Left kidney (tissue), 2 donors: ENCODE results near the gene LCOR. TPM values are rescaled to one million over a fixed set of nuclear protein-coding genes. Genes with fewer than 3 reads are reported as not detected.
"Not testable (repeated sequence)": the region's sequence is repeated elsewhere in the genome, so short reads cannot be mapped to it uniquely, and the experiment has no call there.

Experiments
- DNase-seq: peaks from one replicate; pipeline ENCODE4 v3.0.0-alpha.2; 2013
- polyA plus RNA-seq: library from polyadenylated mRNA; unstranded; fragments of 120-200 nt; gene quantifications from one replicate; pipeline ENCODE4 v1.2.1, GENCODE V29; 2013; ENCODE audit not compliant: insufficient read length

Gene LCOR
- polyA plus RNA-seq, 1 donor, result 35.7 TPM

DNA sequence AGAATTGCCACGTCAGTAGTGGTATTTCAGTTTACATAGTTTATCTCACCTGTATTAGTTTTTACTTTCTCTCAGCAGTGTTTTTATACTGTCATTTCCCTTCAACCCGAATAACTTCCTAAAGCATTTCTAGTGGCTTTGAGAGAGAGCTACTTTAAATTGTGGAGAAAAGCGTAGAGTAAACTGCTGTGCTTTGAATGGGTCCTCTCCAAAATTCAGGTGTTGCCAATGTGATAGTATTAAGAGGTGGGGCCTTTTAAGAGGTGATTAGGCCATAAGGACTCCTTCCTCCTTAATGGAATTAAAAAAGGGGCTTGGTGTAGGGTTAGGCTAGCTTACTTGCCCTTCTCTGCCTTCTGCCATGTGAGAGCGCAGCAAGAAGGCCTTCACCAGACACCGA is 98.4 kb downstream of the LCOR start:
- no peak for DNase-seq

DNA sequence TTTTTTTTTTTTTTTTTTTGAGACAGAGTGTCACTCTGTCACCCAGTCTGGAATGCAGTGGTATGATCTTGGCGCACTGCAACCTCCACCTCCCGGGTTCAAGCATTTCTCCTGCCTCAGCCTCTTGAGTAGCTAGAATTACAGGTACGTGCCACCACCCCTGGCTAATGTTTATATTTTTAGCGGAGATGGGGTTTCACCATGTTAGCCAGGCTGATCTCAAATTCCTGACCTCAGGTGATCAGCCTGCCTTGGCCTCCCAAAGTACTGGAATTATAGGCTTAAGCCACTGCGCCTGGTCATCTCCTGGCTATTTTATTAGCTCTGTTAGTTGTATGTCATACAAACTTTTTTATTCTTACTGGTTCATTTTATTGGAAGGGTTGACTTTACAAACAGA is 103.0 kb downstream of the LCOR start:
- no peak for DNase-seq

DNA sequence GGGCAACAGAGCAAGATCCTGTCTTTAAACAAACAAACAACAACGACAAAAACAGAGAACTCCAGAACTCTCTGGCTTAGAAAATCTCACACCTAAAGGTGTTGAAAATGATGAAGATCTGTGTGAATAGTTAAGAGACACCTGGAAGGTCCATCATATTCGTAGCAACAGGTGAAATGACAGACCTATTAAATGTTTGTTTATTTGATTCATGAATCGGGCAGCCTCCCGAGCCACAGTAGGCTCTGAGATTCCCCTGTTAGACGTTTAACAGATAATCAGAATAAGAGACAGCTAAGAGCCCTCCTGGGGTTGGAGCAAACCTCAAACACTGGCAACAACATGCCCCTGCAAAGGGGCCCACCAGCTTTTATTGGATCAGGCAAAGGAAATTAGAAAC is 103.7 kb downstream of the LCOR start:
- DNase-seq, result no peak

DNA sequence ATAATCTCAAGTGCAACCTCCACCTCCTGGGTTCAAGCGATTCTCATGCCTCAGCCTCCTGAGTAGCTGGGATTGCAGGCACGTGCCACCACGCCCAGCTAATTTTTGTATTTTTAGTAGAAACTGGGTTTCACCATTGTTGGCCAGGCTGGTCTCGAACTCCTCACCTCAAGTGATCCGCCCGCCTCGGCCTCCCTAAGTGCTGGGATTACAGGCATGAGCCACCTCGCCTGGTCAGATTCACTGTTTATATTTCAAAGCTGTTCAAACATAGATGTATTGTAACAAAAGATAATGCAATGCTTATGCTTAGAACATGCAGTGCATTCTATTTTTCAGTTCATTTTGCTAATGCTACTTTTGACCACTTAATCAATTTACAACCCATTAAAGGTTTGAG is 111.1 kb downstream of the LCOR start:
- DNase-seq, result not testable (repeated sequence)

DNA sequence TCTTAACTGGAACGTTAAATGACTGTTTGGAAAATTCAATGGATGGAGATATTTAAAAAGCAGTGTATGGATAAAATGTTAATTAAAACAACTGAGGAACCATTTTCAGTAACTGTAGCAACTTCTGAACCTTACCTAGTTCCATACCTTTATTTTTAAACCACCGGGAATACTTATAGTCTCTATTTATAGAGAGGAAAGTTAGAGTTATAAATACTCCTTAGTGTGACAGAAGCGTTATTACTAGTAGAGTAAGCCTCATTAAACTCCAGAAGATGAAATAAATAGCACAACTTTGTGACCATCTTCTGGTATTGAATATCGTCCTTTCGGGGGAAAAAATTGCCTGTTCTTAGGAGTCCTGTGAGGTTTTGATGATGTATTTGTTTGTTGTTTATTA is 114.9 kb downstream of the LCOR start:
- DNase-seq, result no peak

DNA sequence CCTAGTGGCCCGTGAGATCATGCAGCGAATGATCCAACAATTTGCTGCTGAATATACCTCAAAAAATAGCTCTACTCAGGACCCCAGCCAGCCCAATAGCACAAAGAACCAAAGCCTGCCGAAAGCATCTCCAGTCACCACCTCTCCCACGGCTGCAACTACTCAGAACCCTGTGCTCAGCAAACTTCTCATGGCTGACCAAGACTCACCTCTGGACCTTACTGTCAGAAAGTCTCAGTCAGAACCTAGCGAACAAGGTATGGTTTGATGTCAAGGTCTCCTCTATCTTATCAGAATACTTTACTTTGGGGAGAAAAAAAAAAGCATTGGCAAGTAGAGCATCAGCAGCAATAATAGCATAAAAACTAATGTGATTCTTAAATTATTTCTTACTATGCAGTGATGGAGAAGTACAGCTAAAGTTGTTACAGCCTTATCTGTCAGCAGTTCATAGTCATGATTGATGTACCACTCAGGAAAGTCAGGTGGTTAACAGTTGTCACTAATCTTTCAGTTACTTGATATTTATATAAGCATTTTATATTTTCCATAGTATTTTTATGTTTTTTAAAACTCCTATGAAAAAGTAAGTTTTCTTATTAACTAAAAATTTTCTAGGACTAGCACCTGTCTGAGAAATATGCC is 117.1 kb downstream of the LCOR start:
- no peak for DNase-seq

DNA sequence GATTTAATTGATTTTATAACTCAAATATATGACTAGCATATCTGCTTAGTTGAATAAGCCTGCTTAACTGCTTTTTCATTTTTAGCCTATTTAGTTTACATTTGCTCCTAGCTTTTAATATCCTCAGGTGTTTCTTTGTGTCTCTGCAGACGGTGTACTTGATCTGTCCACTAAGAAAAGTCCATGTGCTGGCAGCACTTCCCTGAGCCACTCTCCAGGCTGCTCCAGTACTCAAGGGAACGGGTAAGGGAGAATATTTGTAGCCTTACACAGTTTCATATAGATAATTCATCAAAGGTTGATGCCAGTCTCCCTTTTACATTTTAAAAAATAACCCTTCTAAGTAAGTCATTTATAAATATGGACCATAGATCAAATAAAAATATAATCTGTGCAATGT is 119.9 kb downstream of the LCOR start:
- DNase-seq, result no peak

DNA sequence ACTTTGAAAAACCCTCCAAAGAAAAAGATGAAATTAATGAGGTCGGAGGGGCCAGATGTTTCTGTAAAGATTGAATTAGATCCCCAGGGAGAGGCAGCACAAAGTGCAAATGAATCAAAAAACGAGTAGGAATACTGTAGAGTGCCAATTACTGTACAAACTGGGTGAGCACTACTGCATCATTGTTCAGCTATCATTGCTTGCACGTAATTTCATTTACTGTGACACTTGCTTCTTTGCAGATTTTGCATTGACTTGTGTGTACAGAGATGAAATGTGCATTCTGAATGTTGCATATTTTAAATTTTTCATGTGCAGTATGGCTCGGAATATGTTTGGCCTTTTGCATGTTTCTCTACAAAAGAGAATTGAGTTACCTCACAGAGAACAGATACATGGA is 123.7 kb downstream of the LCOR start:
- DNase-seq, result no peak

DNA sequence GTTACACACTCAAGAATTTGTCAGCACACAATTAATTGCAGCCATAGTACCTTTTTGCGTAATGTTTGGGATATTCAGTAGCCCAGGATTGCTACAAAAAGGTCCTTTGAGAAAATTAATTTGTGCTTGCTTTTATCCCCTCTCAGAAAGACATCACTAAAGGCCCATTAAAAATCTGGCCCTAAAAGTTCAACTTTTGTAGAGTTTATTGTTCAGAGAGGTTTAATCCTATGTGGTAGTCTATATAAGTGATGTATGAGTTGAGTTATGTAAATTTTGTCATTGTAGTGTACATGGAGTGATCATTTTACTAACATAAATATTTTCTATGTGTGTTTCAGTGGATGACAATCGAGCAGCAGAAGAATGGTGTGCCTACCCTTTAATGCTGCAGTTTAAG is 126.0 kb downstream of the LCOR start:
- DNase-seq, result no peak

DNA sequence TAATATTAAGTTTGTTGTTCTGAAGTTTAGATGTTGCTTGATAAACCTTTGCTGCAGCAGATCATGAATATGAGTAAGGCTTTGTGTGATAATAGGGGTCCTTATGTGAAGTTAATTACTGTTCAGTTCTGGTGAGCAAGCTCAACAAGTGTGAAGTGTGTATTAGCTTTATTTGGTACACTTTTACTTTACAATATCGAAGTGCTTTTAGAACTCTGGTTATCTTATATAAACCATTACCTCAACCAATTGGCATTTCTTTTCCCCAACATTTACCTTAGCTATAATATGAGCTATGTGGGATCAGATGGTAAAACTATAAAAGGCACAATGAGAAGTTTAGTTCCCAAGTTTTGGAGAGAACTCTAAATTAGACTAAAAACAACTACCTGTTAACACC is 127.6 kb downstream of the LCOR start:
- no peak for DNase-seq

DNA sequence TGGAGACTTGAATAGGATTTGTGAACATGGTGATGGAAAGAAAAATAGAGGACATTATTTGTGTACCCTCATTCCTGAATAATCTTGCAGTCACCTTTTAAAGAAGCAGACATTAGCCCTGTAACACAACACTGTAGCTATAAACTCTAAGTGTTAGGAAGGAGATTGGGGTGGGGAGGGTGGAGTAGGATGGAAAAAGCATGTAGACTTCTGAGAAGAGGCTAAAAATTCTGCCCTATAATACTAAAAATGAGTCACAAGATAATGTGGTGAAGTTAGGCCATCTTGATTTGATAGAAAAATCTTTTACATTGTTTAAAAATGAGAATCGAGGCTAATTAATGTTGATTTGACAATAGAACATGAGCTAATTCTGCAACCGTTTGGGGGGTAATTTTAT is 128.8 kb downstream of the LCOR start:
- DNase-seq, result no peak

DNA sequence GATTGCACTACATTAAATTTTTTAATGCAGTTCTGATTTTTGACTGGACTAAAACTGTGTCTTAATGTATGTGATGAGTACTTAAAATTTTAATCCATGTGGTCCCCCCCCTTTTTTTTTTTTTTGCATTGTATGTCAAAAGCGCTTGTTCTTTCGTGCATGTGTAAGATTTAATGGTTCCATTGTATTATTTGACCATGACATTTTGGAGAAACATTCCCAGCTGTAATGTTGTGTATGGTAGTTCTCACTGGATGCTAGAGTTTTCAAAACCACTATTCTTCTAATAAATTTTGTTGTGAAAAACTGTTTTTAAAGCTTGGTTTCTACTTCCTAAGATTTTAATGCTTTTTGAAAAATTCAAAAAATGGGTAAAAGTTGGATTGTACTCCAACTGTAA is 132.0 kb downstream of the LCOR start:
- DNase-seq, result no peak

DNA sequence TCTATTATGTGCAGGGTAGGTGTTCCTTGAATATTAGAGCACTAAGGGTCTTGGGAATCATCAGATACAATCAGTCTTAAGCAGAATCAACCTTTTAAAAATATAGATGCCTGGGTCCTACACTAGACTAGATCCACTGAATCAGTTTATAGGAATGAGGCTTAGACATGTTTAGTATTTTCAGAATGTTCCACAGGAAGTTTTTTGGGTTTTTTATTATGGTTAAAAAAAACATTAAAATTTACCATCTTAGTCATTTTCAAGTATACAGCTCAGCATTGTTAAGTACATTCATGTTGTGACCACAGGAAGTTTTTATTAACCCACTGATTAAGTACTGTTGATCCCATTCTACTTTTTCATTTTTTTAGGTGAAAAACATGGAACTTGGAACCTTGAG is 135.7 kb downstream of the LCOR start:
- DNase-seq, result no peak

DNA sequence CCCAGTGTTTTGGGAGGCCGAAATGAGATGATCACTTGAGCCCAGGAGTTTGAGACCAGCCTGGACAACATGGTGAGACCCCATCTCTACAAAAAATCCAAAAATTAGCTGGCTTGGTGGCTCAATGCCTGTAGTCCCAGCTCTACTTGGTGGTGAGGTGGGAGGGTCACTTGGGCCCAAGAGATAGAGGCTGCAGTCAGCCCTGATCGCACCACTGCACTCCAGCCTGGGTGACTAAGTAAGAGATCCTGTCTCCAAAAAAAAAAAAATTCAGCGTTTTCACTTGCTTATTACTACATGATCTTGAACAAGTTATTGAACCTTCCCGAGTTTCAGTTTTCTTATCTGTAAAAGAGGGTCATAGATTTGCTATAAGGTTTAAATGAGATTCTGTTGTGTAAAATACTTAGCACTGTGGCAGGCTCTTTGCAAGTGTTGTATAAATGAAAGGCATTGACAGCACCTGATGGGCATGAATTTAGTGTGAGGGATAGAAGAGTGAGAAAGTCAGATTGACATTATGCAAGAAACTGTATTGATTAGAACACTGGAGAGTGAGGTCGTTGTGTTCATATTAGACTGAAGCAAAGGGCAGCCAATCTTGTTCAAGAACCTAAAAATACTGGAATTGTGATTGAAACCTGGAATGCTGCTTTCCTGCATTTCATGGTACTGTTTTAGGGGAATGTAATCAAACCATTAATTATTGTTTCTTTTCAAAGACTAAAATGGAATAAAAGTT is 136.8 kb downstream of the LCOR start:
- no peak for DNase-seq

DNA sequence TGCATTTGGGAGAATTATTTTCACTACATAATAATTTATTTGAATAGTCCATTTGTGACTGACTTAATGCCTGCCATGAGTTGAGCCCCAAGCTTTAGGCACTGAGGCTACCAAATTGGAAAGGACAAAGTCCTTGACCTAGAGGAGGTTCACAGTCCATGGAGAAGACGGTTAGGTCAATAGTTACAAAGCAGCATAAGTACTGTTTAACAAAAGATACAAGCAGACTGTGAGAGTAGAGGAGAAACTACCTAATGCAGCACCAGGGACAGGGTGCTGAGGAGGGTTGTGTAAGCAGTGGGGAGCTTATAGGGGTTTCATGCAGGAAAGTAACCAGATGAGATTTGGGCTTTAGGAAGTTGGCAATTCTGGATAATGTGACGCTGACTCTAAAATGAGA is 139.2 kb downstream of the LCOR start:
- DNase-seq, result no peak

DNA sequence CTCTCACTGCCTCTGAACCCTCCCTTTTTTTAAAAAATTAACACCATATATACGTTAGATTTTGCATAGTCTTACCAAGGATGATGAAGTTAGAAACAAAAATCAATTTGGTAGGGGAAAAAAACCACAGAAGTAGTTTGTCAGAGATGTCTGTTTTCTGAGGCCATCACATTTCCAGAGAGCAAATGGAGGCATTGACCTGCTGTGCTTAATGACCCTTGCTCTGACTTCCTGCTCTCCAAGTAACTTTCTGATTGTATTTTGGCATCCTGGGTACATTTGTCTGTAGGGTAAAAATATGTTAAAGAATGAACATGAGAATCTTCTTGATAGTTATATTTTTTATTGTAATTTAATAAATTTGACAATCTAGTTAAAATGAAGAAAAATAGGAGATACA is 140.2 kb downstream of the LCOR start:
- DNase-seq, result no peak

DNA sequence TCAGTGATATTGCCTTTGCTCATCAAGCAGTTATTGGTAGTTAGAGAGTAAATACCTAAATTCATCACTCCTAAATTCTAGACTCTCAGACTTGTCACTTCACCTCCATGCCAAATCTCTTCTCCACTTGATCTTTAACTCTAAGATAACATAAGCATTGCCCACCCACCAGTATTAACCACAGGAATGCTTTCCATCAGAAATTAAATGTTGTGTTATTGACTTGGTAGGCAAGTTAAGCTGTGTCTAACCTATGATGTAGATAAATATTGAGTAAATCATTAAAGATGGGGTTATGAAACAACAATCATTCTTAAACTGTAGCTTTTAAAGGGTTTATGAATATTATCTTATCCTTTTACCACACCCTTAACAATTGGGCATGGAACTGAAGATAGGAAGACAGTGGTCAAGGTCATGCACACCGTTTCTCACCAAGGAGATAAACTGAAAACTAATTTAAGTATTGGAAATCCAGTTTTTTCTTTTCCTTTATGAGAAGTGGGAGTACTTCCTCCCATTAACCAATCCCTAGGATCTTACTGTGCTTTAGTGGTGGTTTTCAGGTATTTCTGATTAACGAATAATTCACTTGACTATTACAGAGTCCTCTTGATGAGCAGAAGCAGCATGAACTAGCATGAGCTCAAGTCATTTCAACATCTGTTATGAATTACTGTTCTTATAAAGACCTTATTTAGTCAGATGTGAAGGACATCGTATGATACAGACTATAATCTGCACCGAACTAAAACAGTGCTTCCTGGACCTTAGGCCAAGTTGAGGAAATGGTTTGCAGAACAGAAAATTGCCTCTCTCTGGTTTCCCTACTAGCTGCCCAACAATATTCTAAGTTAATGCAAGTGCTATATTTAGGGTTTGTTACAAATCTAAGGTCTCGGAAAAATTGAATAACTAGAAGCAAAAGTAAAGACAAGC is 142.0 kb downstream of the LCOR start:
- no peak for DNase-seq

DNA sequence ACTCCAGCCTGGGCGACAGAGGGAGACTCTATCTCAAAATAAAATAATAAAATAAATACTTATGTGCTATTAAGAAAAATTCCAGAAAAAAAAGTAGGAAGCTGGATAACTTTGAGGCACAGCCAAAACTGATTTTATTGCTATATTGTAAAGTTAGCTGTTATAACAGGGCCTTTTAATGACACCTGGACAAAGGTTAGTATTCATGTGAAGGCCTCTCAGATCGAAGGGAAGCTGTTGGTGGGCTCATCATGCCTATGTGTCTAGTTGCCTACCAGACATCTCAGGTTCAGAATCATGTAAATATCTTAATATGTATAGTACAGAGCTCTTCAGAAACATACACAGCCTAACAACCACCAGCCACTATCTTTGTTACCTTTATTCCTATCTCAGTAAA is 143.0 kb downstream of the LCOR start:
- no peak for DNase-seq

DNA sequence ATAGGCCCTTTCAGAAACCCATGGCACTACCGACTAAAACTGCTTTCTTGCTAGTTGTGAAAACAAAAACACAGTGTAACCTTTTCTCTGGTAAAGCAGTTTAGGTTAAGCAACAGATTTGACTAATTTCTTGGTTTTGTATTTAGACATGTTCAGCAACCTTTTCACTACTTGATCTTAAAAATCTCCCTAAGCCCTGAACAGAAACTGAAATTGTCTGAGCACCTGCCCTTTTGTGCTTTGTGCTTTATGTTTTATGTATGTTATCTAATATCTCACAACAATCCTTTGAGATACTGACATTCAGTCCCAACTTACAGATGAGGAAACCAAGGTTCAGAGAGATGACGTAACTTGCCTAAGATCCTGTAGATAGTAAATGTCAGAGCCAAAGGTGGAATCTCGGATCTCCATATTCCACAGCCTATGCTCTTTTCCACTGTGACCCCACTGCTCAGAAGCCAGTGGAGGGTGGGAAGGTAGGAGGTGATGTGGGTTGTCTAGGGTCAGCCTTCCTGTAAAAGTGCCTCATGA is 146.6 kb downstream of the LCOR start:
- no peak for DNase-seq

DNA sequence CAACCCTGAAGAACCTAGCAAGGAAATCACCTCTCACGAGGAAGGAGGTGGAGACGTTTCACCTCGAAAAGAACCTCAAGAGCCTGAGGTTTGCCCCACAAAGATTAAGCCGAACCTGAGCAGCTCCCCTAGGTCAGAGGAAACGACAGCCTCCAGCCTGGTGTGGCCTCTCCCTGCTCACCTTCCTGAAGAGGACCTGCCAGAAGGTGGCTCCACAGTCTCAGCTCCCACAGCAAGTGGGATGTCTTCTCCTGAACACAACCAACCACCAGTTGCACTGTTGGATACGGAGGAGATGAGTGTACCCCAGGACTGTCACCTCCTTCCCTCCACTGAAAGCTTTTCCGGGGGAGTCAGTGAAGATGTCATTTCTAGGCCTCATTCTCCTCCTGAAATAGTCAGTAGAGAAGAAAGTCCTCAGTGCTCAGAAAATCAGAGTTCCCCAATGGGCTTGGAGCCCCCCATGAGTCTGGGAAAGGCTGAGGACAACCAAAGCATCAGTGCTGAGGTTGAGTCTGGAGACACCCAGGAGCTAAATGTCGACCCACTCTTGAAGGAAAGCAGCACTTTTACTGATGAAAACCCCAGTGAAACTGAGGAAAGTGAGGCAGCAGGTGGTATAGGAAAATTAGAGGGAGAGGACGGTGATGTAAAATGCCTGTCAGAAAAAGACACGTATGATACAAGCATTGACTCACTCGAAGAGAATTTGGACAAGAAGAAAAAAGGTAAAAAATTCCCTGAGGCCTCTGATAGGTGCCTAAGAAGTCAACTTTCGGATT is 150.2 kb downstream of the LCOR start:
- DNase-seq, result no peak

DNA sequence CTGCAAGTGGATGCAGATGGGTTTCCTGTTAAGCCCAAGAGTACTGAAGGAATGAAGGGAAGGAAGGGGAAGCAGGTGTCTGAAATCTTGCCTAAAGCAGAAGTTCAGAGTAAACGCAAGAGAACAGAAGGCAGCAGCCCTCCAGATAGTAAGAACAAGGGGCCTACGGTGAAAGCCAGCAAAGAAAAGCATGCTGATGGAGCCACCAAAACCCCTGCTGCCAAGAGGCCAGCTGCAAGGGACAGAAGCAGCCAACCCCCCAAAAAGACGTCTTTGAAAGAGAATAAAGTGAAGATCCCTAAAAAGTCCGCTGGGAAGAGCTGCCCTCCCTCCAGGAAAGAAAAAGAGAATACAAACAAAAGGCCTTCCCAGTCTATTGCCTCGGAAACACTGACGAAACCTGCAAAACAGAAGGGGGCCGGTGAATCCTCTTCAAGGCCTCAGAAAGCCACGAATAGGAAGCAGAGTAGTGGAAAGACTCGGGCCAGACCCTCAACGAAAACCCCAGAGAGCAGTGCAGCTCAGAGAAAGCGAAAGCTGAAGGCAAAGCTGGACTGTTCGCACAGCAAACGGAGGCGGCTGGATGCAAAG is 152.5 kb downstream of the LCOR start:
- no peak for DNase-seq
